Measurements from ENCODE around the gene GJA5. TPM values are rescaled to one million over a fixed set of nuclear protein-coding genes. Genes with fewer than 3 reads are reported as not detected.

GJA5 gene
- total RNA-seq, 4 donors from 2014 or later: 9.8 to 14.6 (median 12.0) TPM

GRCh38 chr1:147712605-147713004, 47.8 kb downstream of the GJA5 start:
- H3K9me3 ChIP-seq: no peaks in the 10 kb centered on the region
- intact Hi-C loops (cut with DNase I): no loop called here
- H3K36me3 ChIP-seq: no peaks in the 10 kb centered on the region
- H3K4me1 ChIP-seq: no peaks in the 10 kb centered on the region
- H3K4me3 ChIP-seq: no peak overlapping the region
- peaks cover 0 to 9% (median 0%) of the 10 kb centered on the region in 4 donors for H3K27me3 ChIP-seq
- no peak overlapping the region for H3K27ac ChIP-seq (replicated peaks in 1 of 4)
- DNase-seq (ENCODE audit: extremely low spot score): no peak
- TF ChIP-seq POLR2AphosphoS5 (IDR thresholded peaks at IDR 0.05) (no peak), EP300 (IDR thresholded peaks at IDR 0.05) (no peak), POLR2A (IDR thresholded peaks at IDR 0.05; ENCODE audit: low read depth) (no peak)
- TF ChIP-seq, protein P1, sequence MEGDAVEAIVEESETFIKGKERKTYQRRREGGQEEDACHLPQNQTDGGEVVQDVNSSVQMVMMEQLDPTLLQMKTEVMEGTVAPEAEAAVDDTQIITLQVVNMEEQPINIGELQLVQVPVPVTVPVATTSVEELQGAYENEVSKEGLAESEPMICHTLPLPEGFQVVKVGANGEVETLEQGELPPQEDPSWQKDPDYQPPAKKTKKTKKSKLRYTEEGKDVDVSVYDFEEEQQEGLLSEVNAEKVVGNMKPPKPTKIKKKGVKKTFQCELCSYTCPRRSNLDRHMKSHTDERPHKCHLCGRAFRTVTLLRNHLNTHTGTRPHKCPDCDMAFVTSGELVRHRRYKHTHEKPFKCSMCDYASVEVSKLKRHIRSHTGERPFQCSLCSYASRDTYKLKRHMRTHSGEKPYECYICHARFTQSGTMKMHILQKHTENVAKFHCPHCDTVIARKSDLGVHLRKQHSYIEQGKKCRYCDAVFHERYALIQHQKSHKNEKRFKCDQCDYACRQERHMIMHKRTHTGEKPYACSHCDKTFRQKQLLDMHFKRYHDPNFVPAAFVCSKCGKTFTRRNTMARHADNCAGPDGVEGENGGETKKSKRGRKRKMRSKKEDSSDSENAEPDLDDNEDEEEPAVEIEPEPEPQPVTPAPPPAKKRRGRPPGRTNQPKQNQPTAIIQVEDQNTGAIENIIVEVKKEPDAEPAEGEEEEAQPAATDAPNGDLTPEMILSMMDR (IDR thresholded peaks at IDR 0.05): no peak

Other genes with a start within 250 kb of the GJA5 start
- 10 to 100 TPM; 26.2 to 45.5 (median 36.2) TPM for gene BCL9, start 219.1 kb downstream of the GJA5 start, total RNA-seq
- 10 to 100 TPM in 3 of 4 donors, 1 to 10 TPM in 1; 6.5 to 21.5 (median 17.5) TPM for gene ACP6, start 90.1 kb downstream of the GJA5 start, total RNA-seq
- not detected for gene GJA8, start 142.2 kb upstream of the GJA5 start, total RNA-seq
- 10 to 100 TPM in 3 of 4 donors, 1 to 10 TPM in 1; 9.5 to 20.8 (median 10.4) TPM for gene GPR89B, start 167.8 kb upstream of the GJA5 start, total RNA-seq